Pancreas (tissue), 10 donors: Measurements from ENCODE around the gene IL23A. TPM values are rescaled to one million over a fixed set of nuclear protein-coding genes. Genes with fewer than 3 reads are reported as not detected.
A peak's percentile ranks its signal among the peaks of the same experiment; 100 is the strongest.
"Not testable (repeated sequence)": the region's sequence is repeated elsewhere in the genome, so short reads cannot be mapped to it uniquely, and the experiment has no call there.

Source experiments
- ATAC-seq, 4 donors: fragments of 200-7000 bp; cut with Tn5 transposase; one replicate each; pipeline versions ENCODE4 v1.8.0 to v1.9.1; 2020; ENCODE audit warnings: mild to moderate bottlenecking in 4 of 4, moderate library complexity in 4 of 4
- DNase-seq, 6 donors: peaks; one replicate each; pipeline ENCODE4 v3.0.0-alpha.2; 2020
- FAIRE-seq: peaks from 2 replicates; lab custom pipeline; 2012; peaks lifted over from hg19 to GRCh38; lab: Jason Lieb, UNC
- H3K27ac ChIP-seq, 4 donors: fragments of 200-600 bp; sonication (generic); 1 replicate in 3 of 4; 2 replicates in 1 of 4; pipeline versions ENCODE4 v1.5.0 to v1.8.0; 2020
- H3K27me3 ChIP-seq, 4 donors: fragments of 200-600 bp; one replicate each; pipeline ENCODE4 v1.8.0; 2021
- H3K36me3 ChIP-seq, 3 donors: fragments of 200-600 bp; sonication (generic) in 1 of 3; one replicate each; pipeline versions ENCODE4 v1.5.0 to v1.8.0; 2020 to 2021
- H3K4me1 ChIP-seq, 3 donors: fragments of 200-600 bp; one replicate each; pipeline ENCODE4 v1.8.0; 2021
- H3K4me3 ChIP-seq, 4 donors: fragments of 200-600 bp; sonication (generic) in 2 of 4; one replicate each; pipeline versions ENCODE4 v1.5.0 to v1.8.0; 2020 to 2021
- H3K9me3 ChIP-seq, 4 donors: fragments of 200-600 bp; one replicate each; pipeline ENCODE4 v1.8.0; 2021
- WGBS, 2 donors: extraction: QIAGEN DNeasy Blood & Tissue Kit; methylation state at CpG; one replicate each; pipeline ENCODE4 v1.1.7; 2013; 5-methylcytosine and 5-hydroxymethylcytosine counted together
- intact Hi-C, 3 donors: fragments of 100-400 bp; cut with DNase I; formaldehyde crosslinking; loops; one replicate each; pipeline versions ENCODE4 v1.11.1 to v1.14.2; 2022
- polyA plus RNA-seq, 2 donors: library from polyadenylated mRNA; stranded (reverse); fragments of 200-250 nt; gene quantifications; one replicate each; pipeline ENCODE4 v1.2.3, GENCODE V29; 2013
- total RNA-seq, 6 donors: library from RNA; stranded (reverse); fragmentation: NEBNext Ultra II Directional in 4 of 6; extraction: Animal tissue kit (Norgen Biotek cat#: 25700) in 4 of 6; gene quantifications; one replicate each; pipeline versions ENCODE4 v1.2.1 to v1.2.4, GENCODE V29; 2021 to 2023
- TF ChIP-seq, protein P1 (sequence below), 4 donors: fragments of 200-600 bp; sonication (generic) in 3 of 4; IDR thresholded peaks; one replicate each; pipeline versions ENCODE4 v1.5.0 to v1.8.0; 2021; ENCODE audit warnings: antibody characterized with exemption in 4 of 4
- donor health status: healthy with polysubstance abuse.
- donor health status: DM: no; HTN: no; CAD: no; lungs with moderate emphysema.
- donor health status: DM: no; HTN: no; CAD: no.
- donor health status: control.
- donor health status: control.
- donor health status: Bipolar disorder and iron deficiency.
- donor health status: DM: yes; HTN: yes; CAD: no.
- donor health status: DM: no; HTN: no; CAD: no.
- donor health status: DM: no; HTN: no; CAD: no.
- donor health status: DM: yes; HTN: yes; CAD: no.

Gene IL23A
- total and polyA plus RNA-seq, 8 donors = 0.20 to 3.7 (median 0.41) TPM; not detected in 1

DNA sequence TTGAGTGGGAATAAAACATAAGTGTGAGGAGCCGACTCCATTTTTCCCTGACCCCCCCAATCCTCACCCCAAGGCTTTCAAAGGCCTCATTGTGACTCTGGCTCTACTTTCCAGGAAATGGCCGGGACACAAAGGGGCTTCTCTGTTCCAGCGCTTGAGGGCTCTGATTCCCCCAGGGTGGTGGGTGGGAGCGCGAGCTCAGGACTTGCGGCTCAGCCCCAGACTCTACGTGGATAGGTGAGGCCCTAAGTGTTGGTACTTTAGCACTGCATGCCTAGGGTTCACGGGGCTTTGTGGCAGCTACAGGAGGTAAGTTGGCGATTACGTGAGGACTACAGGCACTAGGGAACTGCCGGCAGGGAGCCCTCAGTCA, 23.4 kb upstream of the IL23A start:
- Histone ChIP-seq H3K36me3 (peaks cover 0 to 17% (median 2%) of the 10 kb centered on the region in 3 donors), H3K9me3 (no peaks in the 10 kb centered on the region), H3K27ac (peak overlapping the region; percentile 91 to 96 (median 92)), H3K4me1 (peaks cover 10 to 11% (median 10%) of the 10 kb centered on the region in 3 donors), H3K27me3 (no peaks in the 10 kb centered on the region), H3K4me3 (peak overlapping the region; percentile 73 to 98 (median 91))
- WGBS, 2 donors = 0% methylated on average over 10 to 11 of the region's 11 CpGs
- TF ChIP-seq, protein P1, sequence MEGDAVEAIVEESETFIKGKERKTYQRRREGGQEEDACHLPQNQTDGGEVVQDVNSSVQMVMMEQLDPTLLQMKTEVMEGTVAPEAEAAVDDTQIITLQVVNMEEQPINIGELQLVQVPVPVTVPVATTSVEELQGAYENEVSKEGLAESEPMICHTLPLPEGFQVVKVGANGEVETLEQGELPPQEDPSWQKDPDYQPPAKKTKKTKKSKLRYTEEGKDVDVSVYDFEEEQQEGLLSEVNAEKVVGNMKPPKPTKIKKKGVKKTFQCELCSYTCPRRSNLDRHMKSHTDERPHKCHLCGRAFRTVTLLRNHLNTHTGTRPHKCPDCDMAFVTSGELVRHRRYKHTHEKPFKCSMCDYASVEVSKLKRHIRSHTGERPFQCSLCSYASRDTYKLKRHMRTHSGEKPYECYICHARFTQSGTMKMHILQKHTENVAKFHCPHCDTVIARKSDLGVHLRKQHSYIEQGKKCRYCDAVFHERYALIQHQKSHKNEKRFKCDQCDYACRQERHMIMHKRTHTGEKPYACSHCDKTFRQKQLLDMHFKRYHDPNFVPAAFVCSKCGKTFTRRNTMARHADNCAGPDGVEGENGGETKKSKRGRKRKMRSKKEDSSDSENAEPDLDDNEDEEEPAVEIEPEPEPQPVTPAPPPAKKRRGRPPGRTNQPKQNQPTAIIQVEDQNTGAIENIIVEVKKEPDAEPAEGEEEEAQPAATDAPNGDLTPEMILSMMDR (IDR thresholded peaks at IDR 0.05) = no peak
- intact Hi-C loops = no loop called here
- ATAC-seq (peak in 2 of 4 donors; percentile 7 to 13), FAIRE-seq (no peak), DNase-seq (peak in 2 of 6 donors; percentile 28 to 62)

DNA sequence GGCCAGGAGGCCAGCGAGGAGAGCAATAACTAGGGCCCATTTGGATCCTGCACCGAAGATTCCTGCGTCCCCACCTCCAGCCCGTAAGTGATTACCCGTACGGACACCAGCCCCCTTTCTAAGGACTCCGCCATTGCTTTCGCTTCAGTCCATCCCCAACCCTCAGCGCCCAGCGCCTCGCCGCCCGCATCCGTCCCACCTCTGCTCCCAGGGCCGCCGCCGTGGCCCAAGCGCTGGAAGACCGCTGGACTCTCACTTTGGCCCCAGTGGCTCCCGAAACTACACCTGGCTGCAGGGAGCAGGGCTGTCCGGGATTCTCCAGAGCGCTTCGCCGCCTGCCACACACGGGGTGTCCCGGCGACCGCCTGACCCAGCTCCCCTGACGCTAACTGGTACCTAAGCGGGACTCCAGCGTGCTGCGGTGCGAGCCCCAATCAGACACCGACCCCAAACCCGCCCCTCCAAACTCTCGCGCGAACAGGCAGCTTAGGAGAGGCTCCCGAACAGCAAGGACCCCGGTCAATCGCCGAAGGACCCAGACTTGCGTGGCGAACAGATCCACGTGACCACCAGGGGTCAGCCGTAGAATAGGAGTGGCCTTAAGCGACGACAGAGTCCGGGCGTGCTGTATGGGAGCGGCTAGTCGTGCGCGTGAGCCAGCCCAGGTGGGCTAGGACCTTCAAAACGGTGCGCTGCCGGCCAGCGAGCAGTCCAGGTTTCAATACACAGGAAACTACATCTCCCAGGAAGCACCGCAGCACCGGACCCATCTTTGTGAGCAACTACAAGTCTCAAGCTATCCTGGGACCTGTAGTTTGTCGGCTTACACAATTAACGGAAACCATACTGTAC, 22.8 kb upstream of the IL23A start, which contains the start of gene CNPY2:
TSS of gene CNPY2 (minus strand) at position 367 of the 852 bp plus-strand sequence. CDS start 771 bp downstream, outside the sequence.
- 0% methylated on average over 62 of the region's 62 CpGs for WGBS, 2 donors
- TF ChIP-seq, protein P1 (IDR thresholded peaks at IDR 0.05) = peak in 2 of 4 donors; percentile 7 to 19
- DNase-seq (peak; percentile 90 to 97 (median 95)), ATAC-seq (peak; percentile 88 to 95 (median 92)), FAIRE-seq (no peak)
- H3K9me3 ChIP-seq = no peaks in the 10 kb centered on the region
- H3K4me3 ChIP-seq = peak within 1 kb of the TSS; percentile 73 to 98 (median 91)
- no peaks in the 10 kb centered on the region for H3K27me3 ChIP-seq
- peaks cover 0 to 17% (median 2%) of the 10 kb centered on the region in 3 donors for H3K36me3 ChIP-seq
- intact Hi-C loops = no loop called here
- H3K4me1 ChIP-seq = peaks cover 10 to 11% (median 10%) of the 10 kb centered on the region in 3 donors
- H3K27ac ChIP-seq = peak within 1 kb of the TSS; percentile 91 to 96 (median 92)

DNA sequence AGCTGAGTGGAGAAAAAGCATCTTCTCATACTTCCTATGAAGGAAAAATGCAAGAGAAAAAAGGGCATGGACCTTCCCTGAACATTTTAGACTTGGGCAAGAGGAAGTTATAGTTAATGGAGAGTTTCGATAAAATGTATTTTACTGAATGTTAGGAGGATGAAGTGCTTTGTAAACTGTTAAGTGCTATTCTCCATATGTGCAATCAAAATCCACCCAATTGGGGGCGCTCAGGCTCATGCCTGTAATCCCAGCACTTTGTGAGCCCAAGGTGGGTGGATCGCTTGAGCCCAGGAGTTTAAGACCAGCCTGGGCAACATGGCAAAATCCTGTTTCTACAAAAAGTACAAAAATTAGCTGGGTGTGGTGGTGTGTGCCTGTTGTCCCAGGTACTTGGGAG, 21.0 kb upstream of the IL23A start:
- DNase-seq (no peak), ATAC-seq (no peak), FAIRE-seq (no peak)
- Histone ChIP-seq H3K4me1 (peaks cover 10 to 11% (median 10%) of the 10 kb centered on the region in 3 donors), H3K9me3 (no peaks in the 10 kb centered on the region), H3K27me3 (no peaks in the 10 kb centered on the region), H3K4me3 (no peak overlapping the region), H3K36me3 (peaks cover 0 to 23% (median 2%) of the 10 kb centered on the region in 3 donors), H3K27ac (no peak overlapping the region)
- intact Hi-C loops = no loop called here
- WGBS, 2 donors = 94 to 97% methylated on average over 3 of the region's 3 CpGs
- TF ChIP-seq, protein P1 (IDR thresholded peaks at IDR 0.05) = no peak

DNA sequence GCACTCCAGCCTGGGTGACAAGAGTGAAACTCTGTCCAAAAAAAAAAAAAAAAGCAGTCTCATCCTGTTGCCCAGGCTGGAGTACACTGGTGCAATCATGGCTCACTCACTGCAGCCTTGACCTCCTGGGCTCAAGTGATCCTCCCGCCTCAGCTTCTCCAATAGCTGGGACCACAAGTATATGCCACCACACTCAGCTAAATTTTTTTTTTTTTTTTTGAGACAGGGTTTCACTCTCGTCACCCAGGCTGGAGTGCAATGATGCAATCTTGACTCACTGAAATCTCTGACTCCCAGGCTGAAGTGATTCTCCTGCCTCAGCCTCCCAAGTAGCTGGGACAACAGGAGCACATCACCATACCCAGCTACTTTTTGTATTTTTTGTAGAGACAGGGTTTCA, 17.7 kb upstream of the IL23A start:
- H3K27me3 ChIP-seq = no peaks in the 10 kb centered on the region
- H3K36me3 ChIP-seq = peaks cover 0 to 56% (median 21%) of the 10 kb centered on the region in 3 donors
- 88 to 96% methylated on average over 2 of the region's 2 CpGs for WGBS, 2 donors
- peaks cover 0 to 5% (median 4%) of the 10 kb centered on the region in 3 donors for H3K4me1 ChIP-seq
- intact Hi-C loops = no loop called here
- TF ChIP-seq, protein P1 (IDR thresholded peaks at IDR 0.05) = no peak
- no peak overlapping the region for H3K27ac ChIP-seq
- H3K4me3 ChIP-seq = no peak overlapping the region
- DNase-seq (no peak), FAIRE-seq (no peak), ATAC-seq (no peak)
- no peaks in the 10 kb centered on the region for H3K9me3 ChIP-seq

DNA sequence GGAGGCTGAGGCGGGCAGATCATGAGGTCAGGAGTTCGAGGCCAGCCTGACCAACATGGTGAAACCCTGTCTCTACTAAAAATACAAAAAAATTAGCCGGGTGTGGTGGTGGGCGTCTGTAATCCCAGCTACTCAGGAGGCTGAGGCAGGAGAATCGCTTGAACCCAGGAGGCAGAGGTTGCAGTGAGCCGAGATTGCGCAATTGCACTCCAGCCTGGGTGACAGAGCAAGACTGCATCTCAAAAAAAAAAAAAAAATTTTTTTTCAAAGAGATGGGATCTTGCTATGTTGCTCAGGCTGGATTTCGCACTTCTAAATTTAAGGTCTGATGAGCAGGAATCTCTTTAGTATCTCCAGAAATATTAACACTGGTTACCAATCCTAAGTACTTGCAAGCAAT, 17.1 kb upstream of the IL23A start:
- ATAC-seq, FAIRE-seq, DNase-seq, H3K9me3 ChIP-seq, H3K4me3 ChIP-seq, H3K27me3 ChIP-seq, H3K27ac ChIP-seq, H3K4me1 ChIP-seq, intact Hi-C loops: not testable (repeated sequence)
- WGBS, 2 donors = 87 to 89% methylated on average over 8 of the region's 8 CpGs
- peaks cover 2 to 62% (median 24%) of the 10 kb centered on the region in 3 donors for H3K36me3 ChIP-seq
